GM12878 (cell line): ENCODE data around the gene PKHD1. TPM values are rescaled to one million over a fixed set of nuclear protein-coding genes. Genes with fewer than 3 reads are reported as not detected.

Experiments
- ATAC-seq: fragments of 200-7000 bp; cut with Tn5 transposase; 3 replicates; pipeline ENCODE4 v1.9.1; 2020; ENCODE audit warnings: mild to moderate bottlenecking, moderate library complexity
- BruUV-seq: library from RNA; stranded (reverse); fragments of 400-500 nt; replicated peaks from 2 replicates; lab custom pipeline; 2021; lab: Mats Ljungman, UMichigan
- CTCF ChIA-PET: fragments of 300-600 bp; sonication (Branson Sonifier 250); formaldehyde crosslinking; extraction: SDS; loops from one replicate; lab custom pipeline; 2021; ENCODE audit warnings: inconsistent platforms; lab: Yijun Ruan, JAX
- POLR2A ChIA-PET: fragments of 350-600 bp; formaldehyde crosslinking; extraction: SDS; loops from one replicate; lab custom pipeline; 2021; ENCODE audit warnings: inconsistent platforms; lab: Charles Lee
- RAD21 ChIA-PET: fragments of 300-600 bp; sonication (Branson Sonifier 250); formaldehyde crosslinking; loops from one replicate; lab custom pipeline; 2023; ENCODE audit warnings: antibody characterized with exemption; ENCODE audit not compliant: unreplicated experiment; lab: Charles Lee
- SMC1A ChIA-PET: fragments of 300-600 bp; sonication (Branson Sonifier 250); formaldehyde crosslinking; loops from one replicate; lab custom pipeline; 2023; ENCODE audit not compliant: unreplicated experiment, uncharacterized antibody; lab: Charles Lee
- DNase-seq: peaks from one replicate; pipeline ENCODE4 v3.0.0-alpha.2; 2011; ENCODE audit warnings: low read depth, low spot score
- FAIRE-seq: peaks from 3 replicates; lab custom pipeline; 2011; peaks lifted over from hg19 to GRCh38; lab: Jason Lieb, UNC
- H2AFZ ChIP-seq: 2 replicates; pipeline ENCODE4 v1.6.0; 2011; ENCODE audit warnings: low read depth, low read length, control low read depth; ENCODE audit not compliant: control insufficient read depth
- H3K27ac ChIP-seq: 2 replicates; pipeline ENCODE4 v1.5.1; 2011; ENCODE audit warnings: control low read depth; ENCODE audit not compliant: control insufficient read depth, insufficient read depth
- H3K27me3 ChIP-seq, 2 experiments: replicated peaks in 1 of 2; 2 replicates each; pipeline versions ENCODE4 v1.6.0 to v1.6.1; 2011; ENCODE audit warnings: low read length in 1 of 2; ENCODE audit not compliant: control insufficient read depth in 2 of 2, insufficient read depth in 2 of 2
- H3K36me3 ChIP-seq, 2 experiments: 2 replicates each; pipeline ENCODE4 v1.5.1; 2011; ENCODE audit warnings: low read length in 1 of 2; ENCODE audit not compliant: control insufficient read depth in 2 of 2, insufficient read depth in 2 of 2
- H3K4me1 ChIP-seq: 2 replicates; pipeline ENCODE4 v1.6.1; 2011; ENCODE audit warnings: mild to moderate bottlenecking, low read length, moderate library complexity, mixed read lengths; ENCODE audit not compliant: control insufficient read depth, insufficient read depth
- H3K4me2 ChIP-seq: 2 replicates; pipeline ENCODE4 v1.6.0; 2011; ENCODE audit warnings: control low read depth; ENCODE audit not compliant: control insufficient read depth, insufficient read depth
- H3K4me3 ChIP-seq: fragments of 200-600 bp; sonication (generic); 2 replicates; pipeline ENCODE4 v1.5.1; 2016
- H3K79me2 ChIP-seq: 2 replicates; pipeline ENCODE4 v1.6.0; 2011; ENCODE audit warnings: low read length; ENCODE audit not compliant: control insufficient read depth, insufficient read depth
- H3K9ac ChIP-seq: 2 replicates; pipeline ENCODE4 v1.8.0; 2011; ENCODE audit warnings: low read length, control low read depth, mixed read lengths; ENCODE audit not compliant: control insufficient read depth, insufficient read depth
- H3K9me3 ChIP-seq: replicated peaks from 3 replicates; pipeline ENCODE4 v1.5.1; 2011; ENCODE audit warnings: mild to moderate bottlenecking, low read length; ENCODE audit not compliant: control insufficient read depth, insufficient read depth
- H4K20me1 ChIP-seq: 2 replicates; pipeline ENCODE4 v1.6.0; 2011; ENCODE audit not compliant: control insufficient read depth, insufficient read depth
- MEF2B ChIP-seq: fragments of 450-650 bp; IDR thresholded peaks from 2 replicates; pipeline ENCODE4 v1.6.1; 2018; ENCODE audit warnings: mild to moderate bottlenecking, moderate library complexity; ENCODE audit not compliant: partially characterized antibody, poor library complexity, severe bottlenecking
- NFYB ChIP-seq: IDR thresholded peaks from 2 replicates; pipeline ENCODE4 v1.6.1; 2011; ENCODE audit warnings: low read depth, mild to moderate bottlenecking, low read length, improper control_type of control experiment, moderate library complexity; ENCODE audit not compliant: insufficient read depth
- RAD21 ChIP-seq: IDR thresholded peaks from 2 replicates; pipeline ENCODE4 v1.6.1; 2011; ENCODE audit warnings: mild to moderate bottlenecking, low read depth, low read length, moderate library complexity; ENCODE audit not compliant: insufficient read depth
- SIX5 ChIP-seq: IDR thresholded peaks from 2 replicates; pipeline ENCODE4 v1.6.1; 2011; ENCODE audit warnings: mild to moderate bottlenecking, low read depth, low read length, moderate library complexity; ENCODE audit not compliant: severe bottlenecking
- SMAD5 ChIP-seq: IDR thresholded peaks from 2 replicates; pipeline ENCODE4 v1.6.1; 2016; ENCODE audit warnings: antibody characterized with exemption, low read depth
- SUPT20H ChIP-seq: IDR thresholded peaks from 2 replicates; pipeline ENCODE4 v1.6.1; 2011; ENCODE audit warnings: low read depth, mild to moderate bottlenecking, low read length, moderate library complexity, borderline replicate concordance; ENCODE audit not compliant: control insufficient read depth
- in situ Hi-C: fragments of 300-500 bp; cut with MboI; formaldehyde crosslinking; loops from 9 replicates; pipeline ENCODE4 v1.14.3; 2018; ENCODE audit warnings: mixed read lengths
- intact Hi-C: fragments of 100-400 bp; cut with micrococcal nuclease; formaldehyde crosslinking; loops from one replicate; pipeline ENCODE4 v1.14.2; 2022; ENCODE audit not compliant: unreplicated experiment
- polyA plus RNA-seq, 11 experiments: library from polyadenylated mRNA; depleted of rRNA in 4 of 11; unstranded in 6 of 11; stranded (reverse) in 5 of 11; fragments of >200 nt; fragmentation: Nextera tagmentation in 4 of 11; fragmentation: Illumina TruSeq in 1 of 11; extraction: Ambion mirVana in 4 of 11; extraction: Trizol in 1 of 11; gene quantifications; 1 replicate in 1 of 11; 2 replicates in 10 of 11; pipeline versions ENCODE4 v1.2.1 to v1.2.3, GENCODE V29; 2011 to 2016; ENCODE audit warnings: inconsistent platforms in 2 of 11, missing spikeins in 2 of 11, low read depth in 1 of 11
- small RNA-seq: library from RNA; depleted of rRNA; stranded (forward); fragments of <200 nt; gene quantifications from one replicate; pipeline ENCODE3, GENCODE V24; 2014
- total RNA-seq, 4 experiments: library from RNA; depleted of rRNA in 3 of 4; stranded (reverse); fragments of >200 nt in 3 of 4; fragmentation: Illumina TruSeq in 1 of 4; extraction: Trizol in 1 of 4; gene quantifications; 2 replicates each; pipeline versions ENCODE4 v1.2.1 to v1.2.3, GENCODE V29; 2013 to 2021
- TF ChIP-seq, protein P1 (sequence below): fragments of 450-650 bp; IDR thresholded peaks from 2 replicates; pipeline ENCODE4 v1.6.1; 2016; ENCODE audit warnings: mild to moderate bottlenecking
- TF ChIP-seq, protein P2 (sequence below): fragments of 450-650 bp; IDR thresholded peaks from 2 replicates; pipeline ENCODE4 v1.6.1; 2017; ENCODE audit warnings: mild to moderate bottlenecking, moderate library complexity

Gene PKHD1
- total and polyA plus RNA-seq, 10 of the 15 experiments (the other 5 are each of a cell fraction or from before 2014, with no cell fraction given), result under 0.01 to 0.90 (median 0.02) TPM; not detected in 1

DNA sequence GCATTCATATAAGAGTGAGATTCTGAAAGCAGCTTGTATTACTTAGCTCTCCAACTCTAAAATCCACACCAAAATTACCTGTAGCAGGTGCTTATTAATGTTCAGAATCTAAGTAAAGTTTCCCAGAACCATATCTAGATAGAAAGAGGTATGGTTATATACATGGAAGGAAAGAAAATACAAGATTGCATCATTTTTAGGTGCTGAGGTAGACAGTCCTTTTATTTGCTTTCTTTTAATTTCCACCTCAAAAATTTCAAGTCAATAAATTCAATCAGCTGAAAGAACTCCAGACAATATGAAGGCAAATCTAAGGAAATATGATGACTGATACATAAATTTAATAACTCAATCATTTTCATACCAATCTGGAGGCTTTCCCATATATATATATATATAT lies 521.9 kb downstream of the PKHD1 start:
- ChIA-PET RAD21 (no interaction called here), CTCF (interaction anchor here (1.1 kb wide), 1 partner anchor 457 kb away, joined by 3 read pairs; no protein-coding TSS in a partner anchor), SMC1A (interaction anchor here (0.6 to 1.5 kb wide), 2 partner anchors 13 to 24 kb away, joined by 3 to 4 read pairs; no protein-coding TSS in a partner anchor), POLR2A (interaction anchor here (0.5 kb wide), 1 partner anchor 344 kb away, joined by 3 read pairs; no protein-coding TSS in a partner anchor)
- in situ Hi-C loops (no loop called here), intact Hi-C loops (loop anchor here (10.0 kb wide), 1 partner anchor 289 kb away; no protein-coding TSS in a partner anchor)
- Histone ChIP-seq H2AFZ (no peak overlapping the region), H3K4me3 (no peak overlapping the region), H3K4me1 (no peaks in the 10 kb centered on the region), H3K27me3 (no peaks in the 10 kb centered on the region; a peak in 1 of 4 replicates), H3K79me2 (no peaks in the 10 kb centered on the region), H3K27ac (no peak overlapping the region), H3K36me3 (no peaks in the 10 kb centered on the region), H3K4me2 (no peak overlapping the region), H4K20me1 (no peaks in the 10 kb centered on the region), H3K9me3 (no peaks in the 10 kb centered on the region), H3K9ac (no peak overlapping the region)
- FAIRE-seq (no peak), ATAC-seq (no peak), DNase-seq (no peak)
- BruUV-seq, result no TSS peak
- TF ChIP-seq RAD21, result no peak
- no peak for TF ChIP-seq MEF2B
- no peak for TF ChIP-seq SMAD5
- TF ChIP-seq NFYB, result no peak
- no peak for TF ChIP-seq SUPT20H
- TF ChIP-seq, protein P1, sequence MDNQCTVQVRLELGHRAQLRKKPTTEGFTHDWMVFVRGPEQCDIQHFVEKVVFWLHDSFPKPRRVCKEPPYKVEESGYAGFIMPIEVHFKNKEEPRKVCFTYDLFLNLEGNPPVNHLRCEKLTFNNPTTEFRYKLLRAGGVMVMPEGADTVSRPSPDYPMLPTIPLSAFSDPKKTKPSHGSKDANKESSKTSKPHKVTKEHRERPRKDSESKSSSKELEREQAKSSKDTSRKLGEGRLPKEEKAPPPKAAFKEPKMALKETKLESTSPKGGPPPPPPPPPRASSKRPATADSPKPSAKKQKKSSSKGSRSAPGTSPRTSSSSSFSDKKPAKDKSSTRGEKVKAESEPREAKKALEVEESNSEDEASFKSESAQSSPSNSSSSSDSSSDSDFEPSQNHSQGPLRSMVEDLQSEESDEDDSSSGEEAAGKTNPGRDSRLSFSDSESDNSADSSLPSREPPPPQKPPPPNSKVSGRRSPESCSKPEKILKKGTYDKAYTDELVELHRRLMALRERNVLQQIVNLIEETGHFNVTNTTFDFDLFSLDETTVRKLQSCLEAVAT, result no peak
- TF ChIP-seq, protein P2, sequence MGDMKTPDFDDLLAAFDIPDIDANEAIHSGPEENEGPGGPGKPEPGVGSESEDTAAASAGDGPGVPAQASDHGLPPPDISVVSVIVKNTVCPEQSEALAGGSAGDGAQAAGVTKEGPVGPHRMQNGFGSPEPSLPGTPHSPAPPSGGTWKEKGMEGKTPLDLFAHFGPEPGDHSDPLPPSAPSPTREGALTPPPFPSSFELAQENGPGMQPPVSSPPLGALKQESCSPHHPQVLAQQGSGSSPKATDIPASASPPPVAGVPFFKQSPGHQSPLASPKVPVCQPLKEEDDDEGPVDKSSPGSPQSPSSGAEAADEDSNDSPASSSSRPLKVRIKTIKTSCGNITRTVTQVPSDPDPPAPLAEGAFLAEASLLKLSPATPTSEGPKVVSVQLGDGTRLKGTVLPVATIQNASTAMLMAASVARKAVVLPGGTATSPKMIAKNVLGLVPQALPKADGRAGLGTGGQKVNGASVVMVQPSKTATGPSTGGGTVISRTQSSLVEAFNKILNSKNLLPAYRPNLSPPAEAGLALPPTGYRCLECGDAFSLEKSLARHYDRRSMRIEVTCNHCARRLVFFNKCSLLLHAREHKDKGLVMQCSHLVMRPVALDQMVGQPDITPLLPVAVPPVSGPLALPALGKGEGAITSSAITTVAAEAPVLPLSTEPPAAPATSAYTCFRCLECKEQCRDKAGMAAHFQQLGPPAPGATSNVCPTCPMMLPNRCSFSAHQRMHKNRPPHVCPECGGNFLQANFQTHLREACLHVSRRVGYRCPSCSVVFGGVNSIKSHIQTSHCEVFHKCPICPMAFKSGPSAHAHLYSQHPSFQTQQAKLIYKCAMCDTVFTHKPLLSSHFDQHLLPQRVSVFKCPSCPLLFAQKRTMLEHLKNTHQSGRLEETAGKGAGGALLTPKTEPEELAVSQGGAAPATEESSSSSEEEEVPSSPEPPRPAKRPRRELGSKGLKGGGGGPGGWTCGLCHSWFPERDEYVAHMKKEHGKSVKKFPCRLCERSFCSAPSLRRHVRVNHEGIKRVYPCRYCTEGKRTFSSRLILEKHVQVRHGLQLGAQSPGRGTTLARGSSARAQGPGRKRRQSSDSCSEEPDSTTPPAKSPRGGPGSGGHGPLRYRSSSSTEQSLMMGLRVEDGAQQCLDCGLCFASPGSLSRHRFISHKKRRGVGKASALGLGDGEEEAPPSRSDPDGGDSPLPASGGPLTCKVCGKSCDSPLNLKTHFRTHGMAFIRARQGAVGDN, result no peak
- no peak for TF ChIP-seq SIX5

Small RNA genes within 50 kb of the gene (small RNA-seq; reads per million reads assigned to genes)
- gene RN7SL580P, result not detected

Other genes with a start within 250 kb of the PKHD1 start
- gene IL17A, start 98.8 kb upstream of the PKHD1 start, total RNA-seq (2014; rRNA removed), result not detected in 2 replicates
- gene IL17A, start 98.8 kb upstream of the PKHD1 start, total RNA-seq (2014; rRNA removed; fragmentation: Illumina TruSeq; extraction: Trizol), result not detected in 2 replicates
- gene IL17A, start 98.8 kb upstream of the PKHD1 start, total RNA-seq (2021), result not detected in 2 replicates
- gene IL17A, start 98.8 kb upstream of the PKHD1 start, polyA plus RNA-seq (2011; rRNA removed), result not detected in 2 replicates
- gene IL17A, start 98.8 kb upstream of the PKHD1 start, polyA plus RNA-seq (2014; fragmentation: Illumina TruSeq; extraction: Trizol), result not detected in 2 replicates
- not detected for gene IL17A, start 98.8 kb upstream of the PKHD1 start, polyA plus RNA-seq (2014; fragmentation: Nextera tagmentation; extraction: Ambion mirVana)
- not detected in 2 replicates for gene IL17A, start 98.8 kb upstream of the PKHD1 start, polyA plus RNA-seq (2014; rRNA removed)
- gene IL17A, start 98.8 kb upstream of the PKHD1 start, polyA plus RNA-seq (2016; fragmentation: Nextera tagmentation; extraction: Ambion mirVana), result not detected
- not detected in 2 replicates for gene IL17F, start 156.9 kb upstream of the PKHD1 start, total RNA-seq (2014; rRNA removed)
- gene IL17F, start 156.9 kb upstream of the PKHD1 start, total RNA-seq (2014; rRNA removed; fragmentation: Illumina TruSeq; extraction: Trizol), result not detected in 2 replicates
- gene IL17F, start 156.9 kb upstream of the PKHD1 start, total RNA-seq (2021), result not detected in 2 replicates
- gene IL17F, start 156.9 kb upstream of the PKHD1 start, polyA plus RNA-seq (2011; rRNA removed), result not detected in 2 replicates
- not detected in 2 replicates for gene IL17F, start 156.9 kb upstream of the PKHD1 start, polyA plus RNA-seq (2014; fragmentation: Illumina TruSeq; extraction: Trizol)
- not detected for gene IL17F, start 156.9 kb upstream of the PKHD1 start, polyA plus RNA-seq (2014; fragmentation: Nextera tagmentation; extraction: Ambion mirVana)
- not detected in 2 replicates for gene IL17F, start 156.9 kb upstream of the PKHD1 start, polyA plus RNA-seq (2014; rRNA removed)
- gene IL17F, start 156.9 kb upstream of the PKHD1 start, polyA plus RNA-seq (2016; fragmentation: Nextera tagmentation; extraction: Ambion mirVana), result under 1 TPM in 1 of 2 experiments, not detected in 1; 0.20 TPM
- 209 and 224 TPM in 2 replicates for gene MCM3, start 197.1 kb upstream of the PKHD1 start, total RNA-seq (2014; rRNA removed)
- 214 and 231 TPM in 2 replicates for gene MCM3, start 197.1 kb upstream of the PKHD1 start, total RNA-seq (2014; rRNA removed; fragmentation: Illumina TruSeq; extraction: Trizol)
- gene MCM3, start 197.1 kb upstream of the PKHD1 start, total RNA-seq (2021), result 185 and 191 TPM in 2 replicates
- 208 and 265 TPM in 2 replicates for gene MCM3, start 197.1 kb upstream of the PKHD1 start, polyA plus RNA-seq (2011; rRNA removed)
- 232 TPM in 2 replicates for gene MCM3, start 197.1 kb upstream of the PKHD1 start, polyA plus RNA-seq (2014; fragmentation: Illumina TruSeq; extraction: Trizol)
- 10 to 100 TPM; 74.1 to 96.3 TPM for gene MCM3, start 197.1 kb upstream of the PKHD1 start, polyA plus RNA-seq (2014; fragmentation: Nextera tagmentation; extraction: Ambion mirVana)
- gene MCM3, start 197.1 kb upstream of the PKHD1 start, polyA plus RNA-seq (2014; rRNA removed), result 195 and 202 TPM in 2 replicates
- gene MCM3, start 197.1 kb upstream of the PKHD1 start, polyA plus RNA-seq (2016; fragmentation: Nextera tagmentation; extraction: Ambion mirVana), result 100 to 1,000 TPM; 220 to 227 TPM